ENCODE results near the gene ALB.

The ALB gene

DNA sequence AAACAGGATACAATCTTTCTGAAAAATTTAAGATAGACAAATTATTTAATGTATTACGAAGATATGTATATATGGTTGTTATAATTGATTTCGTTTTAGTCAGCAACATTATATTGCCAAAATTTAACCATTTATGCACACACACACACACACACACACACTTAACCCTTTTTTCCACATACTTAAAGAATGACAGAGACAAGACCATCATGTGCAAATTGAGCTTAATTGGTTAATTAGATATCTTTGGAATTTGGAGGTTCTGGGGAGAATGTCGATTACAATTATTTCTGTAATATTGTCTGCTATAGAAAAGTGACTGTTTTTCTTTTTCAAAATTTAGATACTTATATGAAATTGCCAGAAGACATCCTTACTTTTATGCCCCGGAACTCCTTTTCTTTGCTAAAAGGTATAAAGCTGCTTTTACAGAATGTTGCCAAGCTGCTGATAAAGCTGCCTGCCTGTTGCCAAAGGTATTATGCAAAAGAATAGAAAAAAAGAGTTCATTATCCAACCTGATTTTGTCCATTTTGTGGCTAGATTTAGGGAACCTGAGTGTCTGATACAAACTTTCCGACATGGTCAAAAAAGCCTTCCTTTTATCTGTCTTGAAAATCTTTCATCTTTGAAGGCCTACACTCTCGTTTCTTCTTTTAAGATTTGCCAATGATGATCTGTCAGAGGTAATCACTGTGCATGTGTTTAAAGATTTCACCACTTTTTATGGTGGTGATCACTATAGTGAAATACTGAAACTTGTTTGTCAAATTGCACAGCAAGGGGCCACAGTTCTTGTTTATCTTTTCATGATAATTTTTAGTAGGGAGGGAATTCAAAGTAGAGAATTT lies 5.2 kb downstream of the ALB start:
- no peak for DNase-seq

DNA sequence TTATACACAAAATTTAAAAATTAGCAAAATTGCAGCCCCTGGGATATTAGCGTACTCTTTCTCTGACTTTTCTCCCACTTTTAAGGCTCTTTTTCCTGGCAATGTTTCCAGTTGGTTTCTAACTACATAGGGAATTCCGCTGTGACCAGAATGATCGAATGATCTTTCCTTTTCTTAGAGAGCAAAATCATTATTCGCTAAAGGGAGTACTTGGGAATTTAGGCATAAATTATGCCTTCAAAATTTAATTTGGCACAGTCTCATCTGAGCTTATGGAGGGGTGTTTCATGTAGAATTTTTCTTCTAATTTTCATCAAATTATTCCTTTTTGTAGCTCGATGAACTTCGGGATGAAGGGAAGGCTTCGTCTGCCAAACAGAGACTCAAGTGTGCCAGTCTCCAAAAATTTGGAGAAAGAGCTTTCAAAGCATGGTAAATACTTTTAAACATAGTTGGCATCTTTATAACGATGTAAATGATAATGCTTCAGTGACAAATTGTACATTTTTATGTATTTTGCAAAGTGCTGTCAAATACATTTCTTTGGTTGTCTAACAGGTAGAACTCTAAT lies 6.0 kb downstream of the ALB start:
- no peak for DNase-seq

GRCh38 chr4:73410916-73411730 lies 7.0 kb downstream of the ALB start:
- no peak for DNase-seq

- no peak for DNase-seq
Observed at GRCh38 chr4:73411731-73412414, 7.8 kb downstream of the ALB start.

GRCh38 chr4:73413294-73413755 lies 9.2 kb downstream of the ALB start:
- DNase-seq: no peak

DNA sequence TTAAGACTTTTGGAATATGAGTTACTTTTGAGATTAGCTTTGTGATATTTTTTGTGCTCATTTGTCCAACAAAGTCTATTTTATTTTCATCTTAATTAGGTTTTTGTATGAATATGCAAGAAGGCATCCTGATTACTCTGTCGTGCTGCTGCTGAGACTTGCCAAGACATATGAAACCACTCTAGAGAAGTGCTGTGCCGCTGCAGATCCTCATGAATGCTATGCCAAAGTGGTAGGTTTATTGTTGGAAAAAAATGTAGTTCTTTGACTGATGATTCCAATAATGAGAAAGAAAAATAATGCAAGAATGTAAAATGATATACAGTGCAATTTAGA lies 10.8 kb downstream of the ALB start:
- no peak for DNase-seq

DNA sequence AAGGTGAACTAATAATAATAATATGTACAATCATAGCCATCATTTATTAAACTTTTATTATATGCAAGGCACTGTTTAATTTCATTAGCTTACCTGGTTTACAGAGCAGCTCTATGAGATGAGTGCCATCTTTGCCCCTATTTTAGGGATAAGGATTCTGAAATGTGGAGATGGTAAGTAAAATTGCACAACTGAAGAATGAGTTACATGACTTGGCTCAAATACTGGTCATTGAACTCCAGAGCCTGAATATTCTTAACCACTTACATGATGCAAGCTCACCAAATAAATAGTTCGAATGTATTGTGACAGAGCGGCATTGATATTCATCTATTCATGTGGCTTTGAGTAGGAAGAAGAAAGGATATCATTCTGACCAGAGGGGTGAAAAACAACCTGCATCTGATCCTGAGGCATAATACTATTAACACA lies 11.7 kb downstream of the ALB start:
- no peak for DNase-seq

DNA sequence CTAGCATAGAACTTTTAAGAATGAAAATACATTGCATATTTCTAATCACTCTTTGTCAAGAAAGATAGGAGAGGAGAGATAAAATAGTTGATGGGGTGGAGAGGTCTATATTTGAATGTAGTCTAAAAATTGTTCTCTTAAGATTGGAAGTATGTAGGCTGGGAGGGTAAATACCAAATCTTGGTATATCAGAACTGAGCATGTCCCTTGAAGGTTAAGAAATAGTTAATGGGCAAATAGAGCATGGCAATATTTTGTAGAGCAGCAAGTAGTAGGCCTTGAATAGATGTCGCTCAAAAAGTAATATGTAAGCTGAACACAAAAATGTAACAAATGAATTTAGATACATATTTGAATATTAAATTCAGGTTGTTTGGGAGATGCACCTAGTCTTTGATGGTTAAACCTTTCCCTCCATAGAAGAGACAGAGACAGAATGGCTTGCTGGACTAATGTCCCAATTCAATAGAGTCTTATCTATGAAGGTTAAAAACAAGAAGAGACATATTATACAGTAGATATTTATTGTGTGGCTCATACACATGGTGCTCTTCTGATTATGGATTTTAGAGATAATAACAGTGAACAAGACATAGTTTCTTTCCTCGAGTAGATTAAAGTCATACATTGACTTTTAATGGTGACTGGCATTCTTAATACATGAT lies 12.5 kb downstream of the ALB start:
- no peak for DNase-seq

DNA sequence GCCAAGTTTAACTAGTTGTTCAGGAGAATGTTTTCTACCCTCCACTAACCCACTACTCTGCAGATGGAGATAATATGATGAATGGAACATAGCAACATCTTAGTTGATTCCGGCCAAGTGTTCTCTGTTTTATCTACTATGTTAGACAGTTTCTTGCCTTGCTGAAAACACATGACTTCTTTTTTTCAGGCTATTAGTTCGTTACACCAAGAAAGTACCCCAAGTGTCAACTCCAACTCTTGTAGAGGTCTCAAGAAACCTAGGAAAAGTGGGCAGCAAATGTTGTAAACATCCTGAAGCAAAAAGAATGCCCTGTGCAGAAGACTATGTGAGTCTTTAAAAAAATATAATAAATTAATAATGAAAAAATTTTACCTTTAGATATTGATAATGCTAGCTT lies 13.3 kb downstream of the ALB start:
- no peak for DNase-seq

- DNase-seq: no peak
Observed at GRCh38 chr4:73417973-73418372, 13.9 kb downstream of the ALB start.

DNA sequence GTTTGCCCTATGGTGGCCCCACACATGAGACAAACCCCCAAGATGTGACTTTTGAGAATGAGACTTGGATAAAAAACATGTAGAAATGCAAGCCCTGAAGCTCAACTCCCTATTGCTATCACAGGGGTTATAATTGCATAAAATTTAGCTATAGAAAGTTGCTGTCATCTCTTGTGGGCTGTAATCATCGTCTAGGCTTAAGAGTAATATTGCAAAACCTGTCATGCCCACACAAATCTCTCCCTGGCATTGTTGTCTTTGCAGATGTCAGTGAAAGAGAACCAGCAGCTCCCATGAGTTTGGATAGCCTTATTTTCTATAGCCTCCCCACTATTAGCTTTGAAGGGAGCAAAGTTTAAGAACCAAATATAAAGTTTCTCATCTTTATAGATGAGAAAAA lies 14.6 kb downstream of the ALB start:
- no peak for DNase-seq

DNA sequence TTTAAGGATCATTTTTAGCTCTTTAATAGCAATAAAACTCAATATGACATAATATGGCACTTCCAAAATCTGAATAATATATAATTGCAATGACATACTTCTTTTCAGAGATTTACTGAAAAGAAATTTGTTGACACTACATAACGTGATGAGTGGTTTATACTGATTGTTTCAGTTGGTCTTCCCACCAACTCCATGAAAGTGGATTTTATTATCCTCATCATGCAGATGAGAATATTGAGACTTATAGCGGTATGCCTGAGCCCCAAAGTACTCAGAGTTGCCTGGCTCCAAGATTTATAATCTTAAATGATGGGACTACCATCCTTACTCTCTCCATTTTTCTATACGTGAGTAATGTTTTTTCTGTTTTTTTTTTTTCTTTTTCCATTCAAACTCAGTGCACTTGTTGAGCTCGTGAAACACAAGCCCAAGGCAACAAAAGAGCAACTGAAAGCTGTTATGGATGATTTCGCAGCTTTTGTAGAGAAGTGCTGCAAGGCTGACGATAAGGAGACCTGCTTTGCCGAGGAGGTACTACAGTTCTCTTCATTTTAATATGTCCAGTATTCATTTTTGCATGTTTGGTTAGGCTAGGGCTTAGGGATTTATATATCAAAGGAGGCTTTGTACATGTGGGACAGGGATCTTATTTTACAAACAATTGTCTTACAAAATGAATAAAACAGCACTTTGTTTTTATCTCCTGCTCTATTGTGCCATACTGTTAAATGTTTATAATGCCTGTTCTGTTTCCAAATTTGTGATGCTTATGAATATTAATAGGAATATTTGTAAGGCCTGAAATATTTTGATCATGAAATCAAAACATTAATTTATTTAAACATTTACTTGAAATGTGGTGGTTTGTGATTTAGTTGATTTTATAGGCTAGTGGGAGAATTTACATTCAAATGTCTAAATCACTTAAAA lies 15.3 kb downstream of the ALB start:
- DNase-seq: no peak

- no peak for DNase-seq
Observed at GRCh38 chr4:73420615-73421014, 16.5 kb downstream of the ALB start.

DNA sequence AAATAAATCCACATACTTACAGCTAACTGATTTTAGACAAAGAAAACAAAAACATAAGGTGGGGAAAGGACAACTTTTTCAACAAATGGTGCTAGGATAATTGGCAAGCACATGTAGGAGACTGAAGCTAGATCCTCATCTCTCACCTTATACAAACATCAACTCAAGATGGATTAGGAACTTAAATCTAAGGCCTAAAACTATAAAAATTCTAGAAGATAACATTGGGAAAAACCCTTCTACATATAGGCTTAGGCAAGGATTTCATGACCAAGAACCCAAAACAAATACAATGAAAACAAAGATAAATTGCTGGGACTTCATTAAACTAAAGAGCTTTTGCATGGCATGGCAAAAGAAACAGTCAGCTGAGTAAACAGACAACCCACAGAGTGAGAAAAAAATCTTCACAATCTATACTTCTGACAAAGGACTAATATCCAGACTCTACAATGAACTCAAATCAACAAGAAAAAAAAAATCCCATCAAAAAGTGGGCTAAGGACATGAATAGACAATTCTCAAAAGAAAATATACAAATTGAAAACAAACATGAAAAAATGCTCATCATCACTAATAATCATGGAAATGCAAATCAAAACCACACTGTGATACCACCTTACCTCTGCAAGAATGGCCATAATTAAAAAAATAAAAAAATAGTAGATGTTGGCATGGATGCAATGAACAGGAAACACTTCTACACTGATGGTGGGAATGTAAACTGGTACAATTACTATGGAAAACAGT lies 17.8 kb downstream of the ALB start:
- DNase-seq: no peak

DNA sequence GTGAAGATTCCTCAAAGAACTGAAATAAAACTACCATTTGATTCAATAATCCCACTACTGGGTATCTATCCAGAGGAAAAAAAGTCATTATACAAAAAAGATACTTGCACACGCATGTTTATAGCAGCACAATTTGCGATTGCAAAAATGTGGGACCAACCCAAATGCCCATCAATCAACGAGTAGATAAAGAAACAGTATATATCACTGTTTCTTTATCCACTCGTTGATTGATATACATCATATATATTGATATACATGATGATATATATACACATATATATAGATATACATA lies 18.3 kb downstream of the ALB start:
- DNase-seq: no peak

DNA sequence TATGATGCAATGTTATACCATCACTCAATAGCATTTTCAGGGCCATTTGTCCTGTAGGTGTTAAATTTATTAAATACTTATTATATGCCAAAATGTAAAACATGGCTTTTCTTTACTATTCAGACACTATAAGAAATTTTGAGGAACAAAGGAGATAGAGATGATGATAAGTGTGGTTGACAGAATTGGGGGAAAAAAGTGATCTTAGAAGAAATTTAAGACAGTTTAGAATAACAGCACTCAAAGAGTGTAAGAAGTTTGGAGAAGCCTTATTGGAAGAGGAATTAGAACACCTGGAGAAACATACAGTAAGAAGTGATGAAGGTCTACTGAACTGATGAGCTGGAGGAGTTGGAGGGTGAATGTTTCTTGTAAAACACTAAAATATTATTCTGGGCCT lies 19.1 kb downstream of the ALB start:
- no peak for DNase-seq

- DNase-seq: no peak
Observed at GRCh38 chr4:73426666-73427065, 22.6 kb downstream of the ALB start.

DNA sequence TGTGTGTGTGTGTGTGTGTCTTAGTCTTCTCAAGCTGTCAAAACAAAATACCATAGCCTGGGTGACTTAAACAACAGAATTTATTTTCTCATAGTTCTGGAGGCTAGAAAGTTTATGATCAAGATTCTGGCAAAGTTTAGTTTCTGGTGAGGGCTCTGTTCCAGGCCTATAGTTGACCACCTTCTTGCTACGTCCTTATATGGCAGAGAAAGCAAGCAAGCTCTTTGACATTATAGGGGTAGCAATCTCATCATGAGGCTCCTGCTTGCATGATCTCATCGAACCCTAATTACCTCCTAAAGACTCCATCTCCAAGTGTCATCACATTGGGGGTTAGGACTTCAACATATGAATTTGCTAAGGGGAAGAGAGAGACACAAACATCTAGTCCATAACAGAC lies 25.0 kb downstream of the ALB start:
- DNase-seq: no peak

DNA sequence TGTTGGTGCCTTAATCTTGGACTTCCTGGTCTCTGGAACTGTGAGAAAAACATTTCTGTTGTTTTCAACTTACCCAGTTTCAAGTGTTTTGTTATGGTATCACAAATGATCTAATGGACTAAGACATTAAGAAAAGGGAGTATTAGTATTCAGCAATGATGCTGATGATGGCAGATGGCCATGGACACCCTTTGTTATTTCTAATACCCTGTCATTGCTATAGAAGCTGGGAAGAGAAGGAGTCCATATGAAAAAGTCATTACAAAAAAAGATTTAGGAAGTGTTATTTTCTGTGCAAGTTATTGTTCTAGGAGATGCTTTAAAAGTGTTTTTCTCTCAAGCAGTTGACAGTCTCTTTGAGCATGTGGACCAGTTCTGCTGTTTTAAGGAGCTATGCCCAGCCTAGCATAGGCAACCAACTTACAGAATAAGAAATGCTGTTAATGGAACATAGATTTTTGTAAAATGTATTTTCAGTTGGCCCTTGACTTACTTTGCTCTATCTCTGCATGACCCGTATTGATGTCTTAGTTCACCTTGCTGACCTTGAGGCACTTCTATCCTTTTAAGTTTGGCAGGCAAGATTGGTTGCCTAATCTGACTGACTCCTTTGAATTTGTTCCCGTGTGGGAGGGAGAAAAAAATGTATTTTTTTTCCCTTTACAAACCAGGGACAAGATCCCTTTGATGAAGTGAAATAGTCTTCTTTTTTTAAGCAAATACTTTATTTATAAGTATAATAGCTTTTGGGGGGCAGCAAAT lies 25.9 kb downstream of the ALB start:
- no peak for DNase-seq

DNA sequence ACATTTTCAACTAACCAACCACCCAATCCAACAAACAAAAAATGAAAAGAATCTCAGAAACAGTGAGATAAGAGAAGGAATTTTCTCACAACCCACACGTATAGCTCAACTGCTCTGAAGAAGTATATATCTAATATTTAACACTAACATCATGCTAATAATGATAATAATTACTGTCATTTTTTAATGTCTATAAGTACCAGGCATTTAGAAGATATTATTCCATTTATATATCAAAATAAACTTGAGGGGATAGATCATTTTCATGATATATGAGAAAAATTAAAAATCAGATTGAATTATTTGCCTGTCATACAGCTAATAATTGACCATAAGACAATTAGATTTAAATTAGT lies 27.7 kb downstream of the ALB start:
- DNase-seq: no peak

All from activated gamma-delta T cell treated with Interleukin-2 at 50 U/mL for 16 hours (primary cell).